ENCODE measurements around the gene IL37.

Gene IL37

DNA sequence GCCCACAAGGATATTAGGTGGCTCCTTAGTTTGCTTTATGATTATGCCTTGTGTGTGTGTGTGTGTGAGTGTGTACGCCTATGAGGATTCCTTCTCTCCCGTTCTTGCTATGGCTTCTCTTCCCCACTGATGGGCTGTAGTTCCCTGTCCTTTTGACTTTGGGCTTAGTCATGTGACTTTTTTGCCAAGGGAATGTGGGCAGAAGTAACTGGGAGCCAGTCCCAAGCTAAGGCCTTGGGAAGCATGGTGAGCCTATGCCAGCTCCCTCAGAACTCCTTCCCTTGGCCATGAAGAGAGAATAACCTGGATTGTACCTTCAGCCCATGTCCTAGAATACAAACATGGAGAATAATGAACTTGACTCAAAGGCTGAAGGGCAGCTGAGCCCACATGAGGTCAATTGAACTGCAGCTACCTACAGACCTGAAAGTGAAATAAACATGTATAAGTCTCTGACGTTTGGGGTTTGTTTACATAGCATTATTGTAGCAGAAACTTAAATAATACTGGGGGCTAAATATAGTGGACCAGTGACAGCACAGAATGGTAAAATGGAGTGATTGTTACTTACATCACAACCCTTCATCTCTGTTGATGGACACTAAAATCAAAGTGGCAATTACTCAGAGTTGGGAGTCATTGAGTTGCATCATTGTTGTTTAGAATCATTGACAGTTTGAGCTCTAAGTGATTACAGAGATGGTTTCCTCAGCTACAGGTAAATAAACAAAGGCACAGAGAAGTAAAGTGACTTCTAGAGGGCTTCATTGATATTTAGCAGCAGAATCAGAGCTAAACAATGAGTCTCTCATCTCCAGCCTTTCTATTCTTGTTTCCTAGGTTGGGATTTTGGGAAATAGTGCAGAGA lies 51.6 kb downstream of the IL37 start:
- peak in 1 of 2 donors; percentile 13 for ATAC-seq

GRCh38 chr2:112967023-112967422 lies 56.1 kb downstream of the IL37 start:
- ATAC-seq = no peak

Measured in activated CD4-positive, CD25-positive, alpha-beta regulatory T cell treated with anti-CD3 and anti-CD28 coated beads, Interleukin-2, amount 50 U/mL, for 24 hours (primary cell).